HG03575 (cell line): ENCODE measurements around the gene ARHGAP6.

Source experiments
- ATAC-seq: cut with Tn5 transposase; IDR thresholded peaks from one replicate; pipeline ENCODE4 v1.9.1; 2021; ENCODE audit not compliant: unreplicated experiment, insufficient number of reproducible peaks, low FRiP score; ENCODE audit errors: extremely low read depth

Gene ARHGAP6

GRCh38 chrX:11444052-11444451, 221.7 kb downstream of the ARHGAP6 start:
- ATAC-seq, result no peak

- ATAC-seq, result no peak
Observed at GRCh38 chrX:11439846-11440245, 225.9 kb downstream of the ARHGAP6 start.

- ATAC-seq, result no peak
Observed at GRCh38 chrX:11438767-11439166, 227.0 kb downstream of the ARHGAP6 start.

GRCh38 chrX:11438380-11438723, 227.4 kb downstream of the ARHGAP6 start:
- ATAC-seq, result no peak

GRCh38 chrX:11437642-11438379, 227.9 kb downstream of the ARHGAP6 start:
- no peak for ATAC-seq

- no peak for ATAC-seq
Observed at GRCh38 chrX:11435568-11435967, 230.2 kb downstream of the ARHGAP6 start.

- no peak for ATAC-seq
Observed at GRCh38 chrX:11434607-11435006, 231.1 kb downstream of the ARHGAP6 start.

GRCh38 chrX:11431786-11432185, 233.9 kb downstream of the ARHGAP6 start:
- ATAC-seq, result no peak

- ATAC-seq, result no peak
Observed at GRCh38 chrX:11430271-11430670, 235.4 kb downstream of the ARHGAP6 start.

GRCh38 chrX:11429538-11430085, 236.1 kb downstream of the ARHGAP6 start:
- no peak for ATAC-seq

- ATAC-seq, result no peak
Observed at GRCh38 chrX:11427453-11428071, 238.2 kb downstream of the ARHGAP6 start.

- ATAC-seq, result no peak
Observed at GRCh38 chrX:11426712-11427452, 238.8 kb downstream of the ARHGAP6 start.

- ATAC-seq, result no peak
Observed at GRCh38 chrX:11424903-11425674, 240.6 kb downstream of the ARHGAP6 start.

GRCh38 chrX:11423949-11424348, 241.8 kb downstream of the ARHGAP6 start:
- ATAC-seq, result no peak

GRCh38 chrX:11423362-11423818, 242.3 kb downstream of the ARHGAP6 start:
- ATAC-seq, result no peak

GRCh38 chrX:11422525-11422857, 243.2 kb downstream of the ARHGAP6 start:
- ATAC-seq, result no peak

- no peak for ATAC-seq
Observed at GRCh38 chrX:11421805-11422524, 243.8 kb downstream of the ARHGAP6 start.

- no peak for ATAC-seq
Observed at GRCh38 chrX:11420851-11421250, 244.9 kb downstream of the ARHGAP6 start.

GRCh38 chrX:11419102-11419501, 246.6 kb downstream of the ARHGAP6 start:
- ATAC-seq, result no peak
